GM12878 (cell line): ENCODE results near the gene MAP3K5. TPM values are rescaled to one million over a fixed set of nuclear protein-coding genes. Genes with fewer than 3 reads are reported as not detected.
A peak's percentile ranks its signal among the peaks of the same experiment; 100 is the strongest.

Experiments used
- ATAC-seq: fragments of 200-7000 bp; cut with Tn5 transposase; 3 replicates; pipeline ENCODE4 v1.9.1; 2020; ENCODE audit warnings: mild to moderate bottlenecking, moderate library complexity
- BruUV-seq: library from RNA; stranded (reverse); fragments of 400-500 nt; replicated peaks from 2 replicates; lab custom pipeline; 2021; lab: Mats Ljungman, UMichigan
- CTCF ChIA-PET: fragments of 300-600 bp; sonication (Branson Sonifier 250); formaldehyde crosslinking; extraction: SDS; loops from one replicate; lab custom pipeline; 2021; ENCODE audit warnings: inconsistent platforms; lab: Yijun Ruan, JAX
- POLR2A ChIA-PET: fragments of 350-600 bp; formaldehyde crosslinking; extraction: SDS; loops from one replicate; lab custom pipeline; 2021; ENCODE audit warnings: inconsistent platforms; lab: Charles Lee
- RAD21 ChIA-PET: fragments of 300-600 bp; sonication (Branson Sonifier 250); formaldehyde crosslinking; loops from one replicate; lab custom pipeline; 2023; ENCODE audit warnings: antibody characterized with exemption; ENCODE audit not compliant: unreplicated experiment; lab: Charles Lee
- SMC1A ChIA-PET: fragments of 300-600 bp; sonication (Branson Sonifier 250); formaldehyde crosslinking; loops from one replicate; lab custom pipeline; 2023; ENCODE audit not compliant: unreplicated experiment, uncharacterized antibody; lab: Charles Lee
- DNase-seq: peaks from one replicate; pipeline ENCODE4 v3.0.0-alpha.2; 2011; ENCODE audit warnings: low read depth, low spot score
- FAIRE-seq: peaks from 3 replicates; lab custom pipeline; 2011; peaks lifted over from hg19 to GRCh38; lab: Jason Lieb, UNC
- H2AFZ ChIP-seq: 2 replicates; pipeline ENCODE4 v1.6.0; 2011; ENCODE audit warnings: low read depth, low read length, control low read depth; ENCODE audit not compliant: control insufficient read depth
- H3K27ac ChIP-seq: 2 replicates; pipeline ENCODE4 v1.5.1; 2011; ENCODE audit warnings: control low read depth; ENCODE audit not compliant: control insufficient read depth, insufficient read depth
- H3K27me3 ChIP-seq, 2 experiments: replicated peaks in 1 of 2; 2 replicates each; pipeline versions ENCODE4 v1.6.0 to v1.6.1; 2011; ENCODE audit warnings: low read length in 1 of 2; ENCODE audit not compliant: control insufficient read depth in 2 of 2, insufficient read depth in 2 of 2
- H3K36me3 ChIP-seq, 2 experiments: 2 replicates each; pipeline ENCODE4 v1.5.1; 2011; ENCODE audit warnings: low read length in 1 of 2; ENCODE audit not compliant: control insufficient read depth in 2 of 2, insufficient read depth in 2 of 2
- H3K4me1 ChIP-seq: 2 replicates; pipeline ENCODE4 v1.6.1; 2011; ENCODE audit warnings: mild to moderate bottlenecking, low read length, moderate library complexity, mixed read lengths; ENCODE audit not compliant: control insufficient read depth, insufficient read depth
- H3K4me2 ChIP-seq: 2 replicates; pipeline ENCODE4 v1.6.0; 2011; ENCODE audit warnings: control low read depth; ENCODE audit not compliant: control insufficient read depth, insufficient read depth
- H3K4me3 ChIP-seq: fragments of 200-600 bp; sonication (generic); 2 replicates; pipeline ENCODE4 v1.5.1; 2016
- H3K79me2 ChIP-seq: 2 replicates; pipeline ENCODE4 v1.6.0; 2011; ENCODE audit warnings: low read length; ENCODE audit not compliant: control insufficient read depth, insufficient read depth
- H3K9ac ChIP-seq: 2 replicates; pipeline ENCODE4 v1.8.0; 2011; ENCODE audit warnings: low read length, control low read depth, mixed read lengths; ENCODE audit not compliant: control insufficient read depth, insufficient read depth
- H3K9me3 ChIP-seq: replicated peaks from 3 replicates; pipeline ENCODE4 v1.5.1; 2011; ENCODE audit warnings: mild to moderate bottlenecking, low read length; ENCODE audit not compliant: control insufficient read depth, insufficient read depth
- H4K20me1 ChIP-seq: 2 replicates; pipeline ENCODE4 v1.6.0; 2011; ENCODE audit not compliant: control insufficient read depth, insufficient read depth
- ATF2 ChIP-seq: IDR thresholded peaks from 2 replicates; pipeline ENCODE4 v1.6.1; 2012; ENCODE audit warnings: low read length, inconsistent platforms
- BCL11A ChIP-seq: IDR thresholded peaks from 2 replicates; pipeline ENCODE4 v1.6.1; 2011; ENCODE audit warnings: low read depth, low read length
- CBX3 ChIP-seq: fragments of 200-600 bp; sonication (generic); IDR thresholded peaks from 2 replicates; pipeline ENCODE4 v1.6.1; 2016; ENCODE audit warnings: low read depth, borderline replicate concordance
- CHD2 ChIP-seq: IDR thresholded peaks from 2 replicates; pipeline ENCODE4 v1.6.1; 2011; ENCODE audit warnings: low read depth, low read length, improper control_type of control experiment, borderline replicate concordance
- CREM ChIP-seq: IDR thresholded peaks from 2 replicates; pipeline ENCODE4 v1.6.1; 2014; ENCODE audit warnings: antibody characterized with exemption, low read depth
- E4F1 ChIP-seq: fragments of 450-650 bp; IDR thresholded peaks from 2 replicates; pipeline ENCODE4 v1.6.1; 2018; ENCODE audit warnings: borderline replicate concordance, mild to moderate bottlenecking; ENCODE audit not compliant: partially characterized antibody
- KAT2A ChIP-seq: conservative IDR thresholded peaks from 2 replicates; pipeline ENCODE4 v1.6.1; 2011; ENCODE audit warnings: low read depth, low read length; ENCODE audit not compliant: control insufficient read depth
- NBN ChIP-seq: fragments of 450-650 bp; IDR thresholded peaks from 2 replicates; pipeline ENCODE4 v1.6.1; 2016
- NFIC ChIP-seq: IDR thresholded peaks from 2 replicates; pipeline ENCODE4 v1.6.1; 2012; ENCODE audit warnings: low read depth, mild to moderate bottlenecking, inconsistent platforms, low read length, moderate library complexity
- PKNOX1 ChIP-seq: fragments of 450-650 bp; IDR thresholded peaks from 2 replicates; pipeline ENCODE4 v1.6.1; 2016; ENCODE audit warnings: mild to moderate bottlenecking
- RB1 ChIP-seq: fragments of 450-650 bp; formaldehyde crosslinking; IDR thresholded peaks from 2 replicates; pipeline ENCODE4 v1.6.1; 2017; ENCODE audit warnings: mild to moderate bottlenecking, borderline replicate concordance
- SKIL ChIP-seq: fragments of 450-650 bp; IDR thresholded peaks from 2 replicates; pipeline ENCODE4 v1.6.1; 2017; ENCODE audit warnings: mild to moderate bottlenecking, low read depth, inconsistent platforms; ENCODE audit not compliant: poor library complexity, severe bottlenecking
- SMARCA5 ChIP-seq: fragments of 450-650 bp; IDR thresholded peaks from 2 replicates; pipeline ENCODE4 v1.6.1; 2017; ENCODE audit warnings: mild to moderate bottlenecking
- YY1 ChIP-seq: IDR thresholded peaks from 2 replicates; pipeline ENCODE4 v1.6.1; 2011; ENCODE audit warnings: low read depth, mild to moderate bottlenecking, low read length
- ZNF384 ChIP-seq: IDR thresholded peaks from 2 replicates; pipeline ENCODE4 v1.6.1; 2012; ENCODE audit warnings: low read depth, mild to moderate bottlenecking, low read length, improper control_type of control experiment, borderline replicate concordance
- WGBS: methylation state at CpG from one replicate; pipeline ENCODE4 v1.1.6; 2016; ENCODE audit warnings: low lambda C conversion rate; ENCODE audit not compliant: insufficient replicate concordance, insufficient coverage; ENCODE audit errors: missing lambda C conversion rate; 5-methylcytosine and 5-hydroxymethylcytosine counted together
- in situ Hi-C: fragments of 300-500 bp; cut with MboI; formaldehyde crosslinking; loops from 9 replicates; pipeline ENCODE4 v1.14.3; 2018; ENCODE audit warnings: mixed read lengths
- intact Hi-C: fragments of 100-400 bp; cut with micrococcal nuclease; formaldehyde crosslinking; loops from one replicate; pipeline ENCODE4 v1.14.2; 2022; ENCODE audit not compliant: unreplicated experiment
- polyA plus RNA-seq, 11 experiments: library from polyadenylated mRNA; depleted of rRNA in 4 of 11; unstranded in 6 of 11; stranded (reverse) in 5 of 11; fragments of >200 nt; fragmentation: Nextera tagmentation in 4 of 11; fragmentation: Illumina TruSeq in 1 of 11; extraction: Ambion mirVana in 4 of 11; extraction: Trizol in 1 of 11; gene quantifications; 1 replicate in 1 of 11; 2 replicates in 10 of 11; pipeline versions ENCODE4 v1.2.1 to v1.2.3, GENCODE V29; 2011 to 2016; ENCODE audit warnings: inconsistent platforms in 2 of 11, missing spikeins in 2 of 11, low read depth in 1 of 11
- total RNA-seq, 4 experiments: library from RNA; depleted of rRNA in 3 of 4; stranded (reverse); fragments of >200 nt in 3 of 4; fragmentation: Illumina TruSeq in 1 of 4; extraction: Trizol in 1 of 4; gene quantifications; 2 replicates each; pipeline versions ENCODE4 v1.2.1 to v1.2.3, GENCODE V29; 2013 to 2021

MAP3K5 gene
- total and polyA plus RNA-seq, 10 of the 15 experiments (the other 5 are each of a cell fraction or from before 2014, with no cell fraction given), result 5.4 to 34.3 (median 26.4) TPM

- Histone ChIP-seq H3K4me3 (peak overlapping the region; percentile 13; the same call in 1 of the 2 replicates), H3K4me2 (peak overlapping the region; percentile 32; the same call in 1 of the 2 replicates), H3K27me3 (no peaks in the 10 kb centered on the region), H3K27ac (peak overlapping the region; percentile 92), H3K4me1 (peaks cover 45% of the 10 kb centered on the region), H3K36me3 (peaks cover 2 to 4% of the 10 kb centered on the region in 2 experiments; a peak in 3 of 4 replicates), H3K9ac (no peak overlapping the region), H2AFZ (no peak overlapping the region), H4K20me1 (no peaks in the 10 kb centered on the region), H3K79me2 (peaks cover 99% of the 10 kb centered on the region), H3K9me3 (no peaks in the 10 kb centered on the region; the same call in 2 of the 3 replicates)
- BruUV-seq, result no TSS peak
- 57% methylated on average over 3 of the region's 3 CpGs for WGBS
- RAD21 ChIA-PET, result interaction anchor here (1.0 to 12.6 kb wide), 6 partner anchors 12 to 131 kb away, joined by 3 to 270 read pairs (median 55); partner anchors contain the start of gene MAP3K5
- POLR2A ChIA-PET, result interaction anchor here (0.9 to 11.8 kb wide), 4 partner anchors 12 to 487 kb away, joined by 3 to 159 read pairs (median 66); partner anchors contain the start of gene MAP3K5
- CTCF ChIA-PET, result interaction anchor here (1.2 to 2.4 kb wide), 5 partner anchors 13 to 130 kb away, joined by 3 to 13 read pairs (median 4); no protein-coding TSS in a partner anchor
- SMC1A ChIA-PET, result interaction anchor here (1.2 to 8.9 kb wide), 8 partner anchors 12 to 131 kb away, joined by 3 to 227 read pairs (median 16); partner anchors contain the start of gene MAP3K5
- intact Hi-C loops, result no loop called here
- ATAC-seq (no peak), DNase-seq (no peak), FAIRE-seq (no peak)
- no peak for TF ChIP-seq CBX3
- TF ChIP-seq CHD2, result no peak
- TF ChIP-seq ATF2, result no peak
- TF ChIP-seq RB1, result no peak
- no peak for TF ChIP-seq ZNF384
- no peak for TF ChIP-seq NBN
- TF ChIP-seq NFIC, result no peak
- no peak for TF ChIP-seq SMARCA5
- TF ChIP-seq BCL11A, result no peak
- TF ChIP-seq E4F1, result no peak
- no peak for TF ChIP-seq KAT2A
- no peak for TF ChIP-seq CREM
- TF ChIP-seq YY1, result no peak
- TF ChIP-seq PKNOX1, result no peak
- TF ChIP-seq SKIL, result no peak
- in situ Hi-C loops, result no loop called here
Measured at GRCh38 chr6:136775081-136775480, 17.2 kb downstream of the MAP3K5 start.
